OCI-LY7 (cell line): ENCODE data around the gene PHAF1. TPM values are rescaled to one million over a fixed set of nuclear protein-coding genes. Genes with fewer than 3 reads are reported as not detected.

Experiments
- BruUV-seq: library from RNA; stranded (reverse); fragments of 400-500 nt; replicated peaks from 2 replicates; lab custom pipeline; 2021; lab: Mats Ljungman, UMichigan
- CTCF ChIA-PET: fragments of 300-600 bp; sonication (Branson Sonifier 250); formaldehyde crosslinking; loops from one replicate; lab custom pipeline; 2022; ENCODE audit warnings: antibody characterized with exemption; ENCODE audit not compliant: unreplicated experiment; lab: Charles Lee
- POLR2A ChIA-PET: fragments of 300-600 bp; sonication (Branson Sonifier 250); formaldehyde crosslinking; loops from one replicate; lab custom pipeline; 2022; ENCODE audit warnings: antibody characterized with exemption; lab: Charles Lee
- DNase-seq: peaks from one replicate; pipeline ENCODE4 v3.0.0-alpha.2; 2015; ENCODE audit warnings: low spot score
- H2AFZ ChIP-seq: fragments of 200-600 bp; sonication (generic), shearing (Covaris generic); 2 replicates; pipeline ENCODE4 v1.6.1; 2014; ENCODE audit warnings: mild to moderate bottlenecking, antibody characterized with exemption, low read length, moderate library complexity
- H3K27ac ChIP-seq: fragments of 200-600 bp; sonication (generic); 2 replicates; pipeline ENCODE4 v1.5.1; 2014; ENCODE audit warnings: mixed run types, low read depth, mild to moderate bottlenecking, moderate library complexity, low read length, inconsistent platforms; ENCODE audit not compliant: poor library complexity, severe bottlenecking
- H3K36me3 ChIP-seq: fragments of 200-600 bp; sonication (generic); 2 replicates; pipeline ENCODE4 v1.6.1; 2014; ENCODE audit warnings: mild to moderate bottlenecking, antibody characterized with exemption, low read length, moderate library complexity, mixed read lengths; ENCODE audit not compliant: insufficient read depth
- H3K4me1 ChIP-seq: fragments of 200-600 bp; sonication (generic); 2 replicates; pipeline ENCODE4 v1.5.1; 2014; ENCODE audit warnings: mild to moderate bottlenecking, low read length; ENCODE audit not compliant: insufficient read depth, poor library complexity, severe bottlenecking
- H3K4me2 ChIP-seq: fragments of 200-600 bp; sonication (generic); 2 replicates; pipeline ENCODE4 v1.6.1; 2014; ENCODE audit warnings: mild to moderate bottlenecking, low read length
- H3K4me3 ChIP-seq: fragments of 200-600 bp; sonication (generic); 2 replicates; pipeline ENCODE4 v1.5.1; 2014; ENCODE audit warnings: mild to moderate bottlenecking, low read depth, low read length; ENCODE audit not compliant: poor library complexity, severe bottlenecking
- H3K79me2 ChIP-seq: fragments of 200-600 bp; sonication (generic); 2 replicates; pipeline ENCODE4 v1.6.1; 2016; ENCODE audit warnings: low read depth, mild to moderate bottlenecking, low read length, moderate library complexity, mixed read lengths; ENCODE audit not compliant: insufficient read depth
- H3K9me2 ChIP-seq: fragments of 200-600 bp; sonication (generic); 2 replicates; pipeline ENCODE4 v1.6.1; 2016; ENCODE audit warnings: mild to moderate bottlenecking, low read length, mixed read lengths; ENCODE audit not compliant: insufficient read depth
- H3K9me3 ChIP-seq: fragments of 200-600 bp; sonication (generic); 2 replicates; pipeline ENCODE4 v1.6.1; 2014; ENCODE audit warnings: mild to moderate bottlenecking, mixed run types, low read length, mixed read lengths
- H4K20me1 ChIP-seq: fragments of 200-600 bp; sonication (generic); 2 replicates; pipeline ENCODE4 v1.6.1; 2014; ENCODE audit warnings: mild to moderate bottlenecking, antibody characterized with exemption, low read length, moderate library complexity, mixed read lengths; ENCODE audit not compliant: insufficient read depth
- EZH2phosphoT487 ChIP-seq: fragments of 200-600 bp; sonication (generic); IDR thresholded peaks from 2 replicates; pipeline ENCODE4 v1.6.1; 2018; ENCODE audit warnings: low read depth, borderline replicate concordance, mild to moderate bottlenecking, mixed run types, antibody characterized with exemption, low read length, moderate library complexity, mixed read lengths
- intact Hi-C: fragments of 100-400 bp; cut with micrococcal nuclease; formaldehyde crosslinking; loops from one replicate; pipeline ENCODE4 v1.10.0; 2022; ENCODE audit not compliant: unreplicated experiment
- total RNA-seq, 2 experiments: library from RNA; depleted of rRNA in 1 of 2; stranded (reverse); fragments of >200 nt in 1 of 2; shearing (Covaris generic) in 1 of 2; gene quantifications; 2 replicates each; pipeline ENCODE4 v1.2.3, GENCODE V29; 2014 to 2022
- TF ChIP-seq, protein P1 (sequence below): fragments of 200-600 bp; sonication (generic); conservative IDR thresholded peaks from 2 replicates; pipeline ENCODE4 v1.5.1; 2014; ENCODE audit warnings: mild to moderate bottlenecking, antibody characterized with exemption, low read length, moderate library complexity, mixed read lengths

Gene PHAF1
- total RNA-seq, 2 experiments from 2014 or later = 13.9 to 16.8 TPM

DNA sequence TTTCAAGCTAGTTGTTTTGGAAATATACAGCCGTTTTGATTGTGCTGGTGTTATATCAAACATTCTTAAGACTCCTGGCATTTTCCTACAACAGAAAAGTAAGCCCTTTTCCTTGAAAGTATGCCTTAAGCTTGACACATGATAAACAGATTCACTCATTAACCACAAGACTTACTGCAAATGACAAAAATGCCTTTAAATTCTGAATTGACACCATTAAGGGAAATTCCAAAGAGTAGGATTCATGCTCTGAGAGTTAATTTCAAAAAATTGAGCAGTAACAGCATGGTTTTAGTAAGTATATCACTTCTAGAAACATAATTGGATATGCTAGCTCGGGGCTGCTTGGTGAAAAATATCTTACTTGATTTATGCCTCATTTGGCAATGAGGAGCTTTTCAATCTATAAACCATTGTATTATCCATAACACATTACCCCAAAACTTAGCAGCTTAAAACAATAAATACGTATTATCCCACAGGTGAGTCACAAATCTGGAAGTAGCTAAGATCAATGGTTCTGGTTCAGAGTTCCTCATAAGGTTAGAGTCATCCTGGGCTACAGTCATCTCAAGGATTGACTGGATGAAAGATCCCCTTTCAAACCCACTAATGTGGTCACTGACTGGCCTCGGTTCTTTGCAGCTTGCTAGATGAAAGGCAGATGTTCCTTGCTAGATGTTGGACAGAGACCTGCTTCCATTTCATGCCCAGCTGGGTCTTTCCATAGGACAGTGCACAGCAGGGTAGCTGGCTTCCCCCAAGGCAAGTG, 8.2 kb upstream of the PHAF1 start:
- H3K79me2 ChIP-seq = no peaks in the 10 kb centered on the region
- no peak overlapping the region for H3K4me2 ChIP-seq
- BruUV-seq = no TSS peak
- H3K9me2 ChIP-seq = no peaks in the 10 kb centered on the region
- H3K4me3 ChIP-seq = no peak overlapping the region
- TF ChIP-seq, protein P1, sequence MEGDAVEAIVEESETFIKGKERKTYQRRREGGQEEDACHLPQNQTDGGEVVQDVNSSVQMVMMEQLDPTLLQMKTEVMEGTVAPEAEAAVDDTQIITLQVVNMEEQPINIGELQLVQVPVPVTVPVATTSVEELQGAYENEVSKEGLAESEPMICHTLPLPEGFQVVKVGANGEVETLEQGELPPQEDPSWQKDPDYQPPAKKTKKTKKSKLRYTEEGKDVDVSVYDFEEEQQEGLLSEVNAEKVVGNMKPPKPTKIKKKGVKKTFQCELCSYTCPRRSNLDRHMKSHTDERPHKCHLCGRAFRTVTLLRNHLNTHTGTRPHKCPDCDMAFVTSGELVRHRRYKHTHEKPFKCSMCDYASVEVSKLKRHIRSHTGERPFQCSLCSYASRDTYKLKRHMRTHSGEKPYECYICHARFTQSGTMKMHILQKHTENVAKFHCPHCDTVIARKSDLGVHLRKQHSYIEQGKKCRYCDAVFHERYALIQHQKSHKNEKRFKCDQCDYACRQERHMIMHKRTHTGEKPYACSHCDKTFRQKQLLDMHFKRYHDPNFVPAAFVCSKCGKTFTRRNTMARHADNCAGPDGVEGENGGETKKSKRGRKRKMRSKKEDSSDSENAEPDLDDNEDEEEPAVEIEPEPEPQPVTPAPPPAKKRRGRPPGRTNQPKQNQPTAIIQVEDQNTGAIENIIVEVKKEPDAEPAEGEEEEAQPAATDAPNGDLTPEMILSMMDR = peak; percentile 17; the same call in 1 of the 2 replicates
- no peak for TF ChIP-seq EZH2phosphoT487
- no peak overlapping the region for H2AFZ ChIP-seq
- ChIA-PET POLR2A (interaction anchor here (0.5 to 1.7 kb wide), 5 partner anchors 15 to 91 kb away, joined by 3 to 4 read pairs (median 4); no protein-coding TSS in a partner anchor), CTCF (interaction anchor here (0.6 to 0.7 kb wide), 2 partner anchors 62 to 84 kb away, joined by 3 read pairs; no protein-coding TSS in a partner anchor)
- peaks cover 41% of the 10 kb centered on the region; the same call in 1 of the 2 replicates for H3K36me3 ChIP-seq
- H3K4me1 ChIP-seq = no peaks in the 10 kb centered on the region
- intact Hi-C loops = loop anchor here (1.0 to 2.0 kb wide), 2 partner anchors 83 to 124 kb away; no protein-coding TSS in a partner anchor
- H3K27ac ChIP-seq = no peak overlapping the region
- no peaks in the 10 kb centered on the region for H3K9me3 ChIP-seq
- DNase-seq = no peak
- H4K20me1 ChIP-seq = no peaks in the 10 kb centered on the region

DNA sequence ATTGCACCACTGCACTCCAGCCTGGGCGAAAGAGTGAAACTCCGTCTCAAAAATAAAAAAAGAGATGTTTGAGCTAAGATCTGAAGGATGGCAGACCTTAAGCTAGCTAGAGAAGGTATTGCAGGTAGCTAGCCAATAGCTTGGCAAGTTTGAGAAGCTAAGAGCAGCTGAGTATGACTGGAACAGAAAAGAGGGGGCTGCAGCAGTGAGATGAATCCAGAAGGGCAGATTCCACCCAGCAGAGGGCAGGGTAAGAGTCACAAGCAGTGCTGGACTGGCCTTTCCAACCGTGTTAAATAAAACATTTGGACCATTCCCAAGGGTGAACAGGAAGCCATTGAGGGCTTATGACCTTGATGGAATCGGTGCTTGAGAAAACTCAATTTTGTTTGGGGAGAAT, 5.7 kb upstream of the PHAF1 start:
- TF ChIP-seq EZH2phosphoT487 = no peak
- TF ChIP-seq, protein P1 = no peak; the same call in 1 of the 2 replicates
- Histone ChIP-seq H3K27ac (no peak overlapping the region), H3K4me3 (no peak overlapping the region), H3K9me2 (no peaks in the 10 kb centered on the region), H2AFZ (no peak overlapping the region), H3K79me2 (no peaks in the 10 kb centered on the region), H3K36me3 (peaks cover 35% of the 10 kb centered on the region; the same call in 1 of the 2 replicates), H3K4me2 (no peak overlapping the region), H3K9me3 (no peaks in the 10 kb centered on the region), H3K4me1 (peaks cover under 1% of the 10 kb centered on the region), H4K20me1 (no peaks in the 10 kb centered on the region)
- intact Hi-C loops = no loop called here
- DNase-seq = no peak
- ChIA-PET CTCF (interaction anchor here (0.6 to 1.5 kb wide), 3 partner anchors 34 to 98 kb away, joined by 3 read pairs; no protein-coding TSS in a partner anchor), POLR2A (interaction anchor here (0.6 to 0.9 kb wide), 2 partner anchors 20 to 69 kb away, joined by 3 to 4 read pairs; no protein-coding TSS in a partner anchor)
- no TSS peak for BruUV-seq
